ENCODE results near the gene ARID1B. TPM values are rescaled to one million over a fixed set of nuclear protein-coding genes. Genes with fewer than 3 reads are reported as not detected.

Gene ARID1B
- total RNA-seq, 1 experiment from 2014 or later, result 42.8 TPM

- Histone ChIP-seq H3K9me2 (ENCODE audit: insufficient read depth) (no peaks in the 10 kb centered on the region), H3K36me3 (ENCODE audit: low read depth) (no peaks in the 10 kb centered on the region), H3K4me3 (no peak overlapping the region), H3K9me3 (ENCODE audit: insufficient read depth, low read depth) (no peaks in the 10 kb centered on the region), H3K27ac (no peak overlapping the region), H3K4me1 (replicated peaks; ENCODE audit: insufficient read depth) (peaks cover under 1% of the 10 kb centered on the region), H3K27me3 (ENCODE audit: insufficient read depth, low read depth) (no peaks in the 10 kb centered on the region), H3K4me2 (no peak overlapping the region), H3F3A (ENCODE audit: insufficient read depth, low read depth) (no peaks in the 10 kb centered on the region; the same call in 1 of the 2 replicates), H2AFZ (no peak overlapping the region), H4K20me1 (ENCODE audit: insufficient read depth) (peaks cover 3% of the 10 kb centered on the region; the same call in 1 of the 2 replicates), H3K79me2 (ENCODE audit: low read depth) (peaks cover 42% of the 10 kb centered on the region)
- BruUV-seq (replicated peaks), result no TSS peak
- intact Hi-C loops (cut with micrococcal nuclease; ENCODE audit: unreplicated experiment), result loop anchor here (10.0 kb wide), 1 partner anchor 377 kb away; no protein-coding TSS in a partner anchor
- TF ChIP-seq EZH2 (IDR thresholded peaks at IDR 0.05; ENCODE audit: low read depth) (no peak), CTCF (conservative IDR thresholded peaks at IDR 0.05) (no peak)
- CTCF ChIA-PET, result interaction anchor here (0.9 to 1.0 kb wide), 2 partner anchors 8 to 10 kb away, joined by 3 read pairs; no protein-coding TSS in a partner anchor
- no peak for DNase-seq
- POLR2A ChIA-PET (ENCODE audit: unreplicated experiment), result no interaction called here
Observed at GRCh38 chr6:156942266-156942665, 165.1 kb downstream of the ARID1B start.

GRCh38 chr6:156943166-156943565 is 166.0 kb downstream of the ARID1B start:
- DNase-seq, result no peak
- peaks cover 3% of the 10 kb centered on the region; the same call in 1 of the 2 replicates for H4K20me1 ChIP-seq (ENCODE audit: insufficient read depth)
- no peak overlapping the region for H3K4me2 ChIP-seq
- H3K27ac ChIP-seq, result no peak overlapping the region
- H3K9me3 ChIP-seq (ENCODE audit: insufficient read depth, low read depth), result no peaks in the 10 kb centered on the region
- H3K9me2 ChIP-seq (ENCODE audit: insufficient read depth), result no peaks in the 10 kb centered on the region
- no TSS peak for BruUV-seq (replicated peaks)
- no peaks in the 10 kb centered on the region for H3K27me3 ChIP-seq (ENCODE audit: insufficient read depth, low read depth)
- H3K4me3 ChIP-seq, result no peak overlapping the region
- H3F3A ChIP-seq (ENCODE audit: insufficient read depth, low read depth), result peaks cover 3% of the 10 kb centered on the region; the same call in 1 of the 2 replicates
- H3K4me1 ChIP-seq (replicated peaks; ENCODE audit: insufficient read depth), result peaks cover 9% of the 10 kb centered on the region
- TF ChIP-seq EZH2 (IDR thresholded peaks at IDR 0.05; ENCODE audit: low read depth) (no peak), CTCF (conservative IDR thresholded peaks at IDR 0.05) (no peak)
- no peaks in the 10 kb centered on the region for H3K36me3 ChIP-seq (ENCODE audit: low read depth)
- H2AFZ ChIP-seq, result no peak overlapping the region
- CTCF ChIA-PET, result interaction anchor here (0.9 kb wide), 1 partner anchor 9 kb away, joined by 3 read pairs; no protein-coding TSS in a partner anchor
- intact Hi-C loops (cut with micrococcal nuclease; ENCODE audit: unreplicated experiment), result loop anchor here (10.0 kb wide), 1 partner anchor 378 kb away; no protein-coding TSS in a partner anchor
- POLR2A ChIA-PET (ENCODE audit: unreplicated experiment), result no interaction called here
- H3K79me2 ChIP-seq (ENCODE audit: low read depth), result peaks cover 49% of the 10 kb centered on the region

- intact Hi-C loops (cut with micrococcal nuclease; ENCODE audit: unreplicated experiment), result loop anchor here (10.0 kb wide), 1 partner anchor 379 kb away; no protein-coding TSS in a partner anchor
- Histone ChIP-seq H3F3A (ENCODE audit: insufficient read depth, low read depth) (peaks cover 9% of the 10 kb centered on the region), H4K20me1 (ENCODE audit: insufficient read depth) (peaks cover 3% of the 10 kb centered on the region; the same call in 1 of the 2 replicates), H3K27me3 (ENCODE audit: insufficient read depth, low read depth) (no peaks in the 10 kb centered on the region), H3K36me3 (ENCODE audit: low read depth) (no peaks in the 10 kb centered on the region), H3K4me1 (replicated peaks; ENCODE audit: insufficient read depth) (peaks cover 16% of the 10 kb centered on the region), H3K9me2 (ENCODE audit: insufficient read depth) (no peaks in the 10 kb centered on the region), H3K4me3 (no peak overlapping the region), H3K79me2 (ENCODE audit: low read depth) (peaks cover 53% of the 10 kb centered on the region), H3K4me2 (no peak overlapping the region), H3K9me3 (ENCODE audit: insufficient read depth, low read depth) (no peaks in the 10 kb centered on the region), H2AFZ (no peak overlapping the region), H3K27ac (no peak overlapping the region)
- no TSS peak for BruUV-seq (replicated peaks)
- no peak for TF ChIP-seq EZH2 (IDR thresholded peaks at IDR 0.05; ENCODE audit: low read depth)
- no peak for TF ChIP-seq CTCF (conservative IDR thresholded peaks at IDR 0.05)
- no peak for DNase-seq
- ChIA-PET POLR2A (ENCODE audit: unreplicated experiment) (no interaction called here), CTCF (no interaction called here)
Observed at GRCh38 chr6:156943816-156944215, 166.6 kb downstream of the ARID1B start.

All from PC-9 (cell line).